Measurements from ENCODE around the gene NOM1. TPM values are rescaled to one million over a fixed set of nuclear protein-coding genes. Genes with fewer than 3 reads are reported as not detected.

The NOM1 gene
- total and polyA plus RNA-seq, 2 donors (not counting 3 experiments of a cell fraction or from before 2014, with no cell fraction given) = 13.7 to 38.6 TPM

DNA sequence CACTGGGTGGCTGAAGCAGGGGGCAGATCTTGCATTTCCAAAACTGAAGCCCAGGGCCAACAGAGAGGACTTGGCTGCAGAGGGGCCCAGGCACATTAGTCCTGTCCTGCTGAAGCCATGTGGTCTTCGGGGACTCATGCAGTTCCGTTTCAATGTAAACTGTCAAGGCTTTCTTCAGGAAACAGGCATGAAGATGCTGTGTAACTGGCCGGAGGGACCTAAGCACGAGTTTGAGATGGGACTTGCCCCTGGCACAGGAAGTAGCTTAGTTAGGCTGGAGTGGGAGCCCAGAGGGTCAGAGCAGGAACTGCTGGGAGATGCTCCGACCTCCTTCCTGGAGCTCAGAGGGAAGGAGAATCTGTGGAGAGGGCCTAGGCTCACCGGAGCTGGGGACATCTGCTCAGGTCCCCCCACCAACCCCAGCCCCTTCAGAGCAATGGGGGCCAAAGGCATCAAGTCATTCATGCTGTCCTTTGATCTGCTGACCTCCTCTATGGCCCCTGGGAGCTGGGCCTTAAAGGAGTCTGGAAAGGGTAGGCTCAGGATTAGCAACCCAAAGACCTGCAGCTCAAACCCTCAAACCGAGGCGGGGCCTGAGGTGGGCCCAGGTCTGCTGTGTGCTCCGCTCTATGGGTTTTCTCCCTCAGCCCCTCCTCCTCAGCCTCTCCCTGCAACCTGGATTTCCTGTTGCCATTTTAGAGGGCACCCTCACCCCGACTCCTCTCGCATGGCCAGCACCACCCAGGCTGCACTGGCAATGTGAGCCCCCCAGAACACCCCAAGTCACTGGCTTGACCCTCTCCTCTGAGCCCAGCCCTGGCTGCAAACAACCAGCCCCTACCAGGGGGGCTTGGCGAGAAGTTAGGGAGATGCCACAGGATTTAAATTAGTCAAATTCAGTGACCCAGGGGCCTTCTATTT lies 65.4 kb downstream of the NOM1 start:
- TF ChIP-seq EZH2 (IDR thresholded peaks at IDR 0.05; ENCODE audit: borderline replicate concordance, low read depth, low read length, severe bottlenecking) (peak; percentile 72), GATA2 (IDR thresholded peaks at IDR 0.05; ENCODE audit: insufficient read depth, insufficient read length, low read depth, low read length) (no peak), POLR2AphosphoS5 (IDR thresholded peaks at IDR 0.05; ENCODE audit: insufficient read depth, low read depth, low read length) (no peak), JUN (IDR thresholded peaks at IDR 0.05; ENCODE audit: borderline replicate concordance, insufficient read depth, insufficient read length, low read depth) (no peak)
- TF ChIP-seq, protein P1, sequence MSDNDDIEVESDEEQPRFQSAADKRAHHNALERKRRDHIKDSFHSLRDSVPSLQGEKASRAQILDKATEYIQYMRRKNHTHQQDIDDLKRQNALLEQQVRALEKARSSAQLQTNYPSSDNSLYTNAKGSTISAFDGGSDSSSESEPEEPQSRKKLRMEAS (IDR thresholded peaks at IDR 0.05; ENCODE audit: insufficient read depth, insufficient read length) = no peak
- FAIRE-seq (no peak), DNase-seq (ENCODE audit: low read depth, low spot score) (no peak)
- H3K9me3 ChIP-seq (replicated peaks; ENCODE audit: control insufficient read depth, insufficient read depth, low read length) = no peaks in the 10 kb centered on the region
- no TSS peak for BruUV-seq (replicated peaks)
- H3K27me3 ChIP-seq (ENCODE audit: control insufficient read depth in 2 of 2, insufficient read depth in 2 of 2, low read length in 2 of 2) = peaks cover 89 to 99% of the 10 kb centered on the region in 2 experiments
- H3K9ac ChIP-seq (replicated peaks; ENCODE audit: extremely low read depth, insufficient read depth, low read length) = no peak overlapping the region
- intact Hi-C loops (cut with micrococcal nuclease) = loop anchor here (5.0 kb wide), 1 partner anchor 122 kb away; the partner anchor contains the start of gene UBE3C
- no peaks in the 10 kb centered on the region for H4K20me1 ChIP-seq (replicated peaks; ENCODE audit: control insufficient read depth, extremely low read depth, insufficient read depth, low read length)
- H2AFZ ChIP-seq (ENCODE audit: low read depth, low read length) = no peak overlapping the region
- H3K36me3 ChIP-seq (ENCODE audit: control insufficient read depth in 2 of 2, extremely low read depth in 1 of 2, insufficient read depth in 2 of 2, low read length in 2 of 2) = no peaks in the 10 kb centered on the region
- CTCF ChIA-PET = no interaction called here
- POLR2A ChIA-PET = no interaction called here
- H3K4me3 ChIP-seq (replicated peaks in 1 of 3; ENCODE audit: insufficient read depth in 1 of 3, low read depth in 1 of 3, low read length in 3 of 3) = no peak overlapping the region
- H3K79me2 ChIP-seq (ENCODE audit: control insufficient read depth, insufficient read depth, low read length) = no peaks in the 10 kb centered on the region
- H3K9me1 ChIP-seq (replicated peaks; ENCODE audit: control insufficient read depth, extremely low read depth, insufficient read depth, low read length) = no peaks in the 10 kb centered on the region
- H3K4me1 ChIP-seq (ENCODE audit: control insufficient read depth, extremely low read depth, insufficient read depth, low read length) = no peaks in the 10 kb centered on the region
- dilution Hi-C loops (cut with MboI; ENCODE audit: extremely low pct_ligation_motif_present, low sequenced_read_pairs) = no loop called here
- H3K27ac ChIP-seq (ENCODE audit: insufficient read depth, low read depth, low read length) = no peak overlapping the region
- no peak overlapping the region for H3K4me2 ChIP-seq (ENCODE audit: insufficient read depth, low read length)

DNA sequence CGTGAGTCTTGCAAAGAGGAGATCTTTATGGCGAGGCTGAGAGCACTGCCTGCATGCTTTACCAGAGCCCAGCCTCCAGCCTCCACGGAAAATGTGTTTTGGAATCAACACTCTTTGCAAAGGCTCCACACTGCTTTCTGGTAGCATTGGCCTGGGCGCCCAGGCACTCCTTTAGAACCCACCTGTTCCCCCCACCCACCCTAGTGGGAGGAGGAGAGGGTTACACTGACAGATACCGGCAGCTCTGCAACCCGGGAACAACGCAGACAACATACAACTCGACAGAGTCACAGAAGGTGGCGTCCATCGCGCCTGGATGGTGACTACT lies 66.5 kb downstream of the NOM1 start:
- Histone ChIP-seq H3K9me3 (replicated peaks; ENCODE audit: control insufficient read depth, insufficient read depth, low read length) (no peaks in the 10 kb centered on the region), H4K20me1 (replicated peaks; ENCODE audit: control insufficient read depth, extremely low read depth, insufficient read depth, low read length) (no peaks in the 10 kb centered on the region), H3K9ac (replicated peaks; ENCODE audit: extremely low read depth, insufficient read depth, low read length) (no peak overlapping the region), H2AFZ (ENCODE audit: low read depth, low read length) (no peak overlapping the region), H3K4me1 (ENCODE audit: control insufficient read depth, extremely low read depth, insufficient read depth, low read length) (no peaks in the 10 kb centered on the region), H3K27me3 (ENCODE audit: control insufficient read depth in 2 of 2, insufficient read depth in 2 of 2, low read length in 2 of 2) (peaks cover 98 to 100% of the 10 kb centered on the region in 2 experiments), H3K36me3 (ENCODE audit: control insufficient read depth in 2 of 2, extremely low read depth in 1 of 2, insufficient read depth in 2 of 2, low read length in 2 of 2) (no peaks in the 10 kb centered on the region), H3K9me1 (replicated peaks; ENCODE audit: control insufficient read depth, extremely low read depth, insufficient read depth, low read length) (no peaks in the 10 kb centered on the region), H3K27ac (ENCODE audit: insufficient read depth, low read depth, low read length) (no peak overlapping the region), H3K4me2 (ENCODE audit: insufficient read depth, low read length) (no peak overlapping the region), H3K79me2 (ENCODE audit: control insufficient read depth, insufficient read depth, low read length) (no peaks in the 10 kb centered on the region), H3K4me3 (replicated peaks in 1 of 3; ENCODE audit: insufficient read depth in 1 of 3, low read depth in 1 of 3, low read length in 3 of 3) (no peak overlapping the region)
- TF ChIP-seq MYC (IDR thresholded peaks at IDR 0.05; ENCODE audit: low read depth, low read length) = no peak
- TF ChIP-seq CTCF (IDR thresholded peaks at IDR 0.05; ENCODE audit: extremely low read depth in 1 of 2, insufficient read depth in 1 of 2, low read depth in 1 of 2, low read length in 2 of 2) = no peak
- no peak for TF ChIP-seq JUN (IDR thresholded peaks at IDR 0.05; ENCODE audit: borderline replicate concordance, insufficient read depth, insufficient read length, low read depth)
- TF ChIP-seq GATA2 (IDR thresholded peaks at IDR 0.05; ENCODE audit: insufficient read depth, insufficient read length, low read depth, low read length) = no peak
- no peak for TF ChIP-seq POLR2AphosphoS5 (IDR thresholded peaks at IDR 0.05; ENCODE audit: insufficient read depth, low read depth, low read length)
- no peak for TF ChIP-seq POLR2A (IDR thresholded peaks at IDR 0.05; ENCODE audit: low read depth, low read length)
- no peak for TF ChIP-seq EZH2 (IDR thresholded peaks at IDR 0.05; ENCODE audit: borderline replicate concordance, low read depth, low read length, severe bottlenecking)
- TF ChIP-seq, protein P1 (IDR thresholded peaks at IDR 0.05; ENCODE audit: insufficient read depth, insufficient read length) = no peak
- no peak for TF ChIP-seq FOS (IDR thresholded peaks at IDR 0.05; ENCODE audit: borderline replicate concordance, insufficient read depth, low read length)
- ChIA-PET POLR2A (no interaction called here), CTCF (no interaction called here)
- no TSS peak for BruUV-seq (replicated peaks)
- intact Hi-C loops (cut with micrococcal nuclease) = loop anchor here (5.0 kb wide), 1 partner anchor 121 kb away; the partner anchor contains the start of gene UBE3C
- dilution Hi-C loops (cut with MboI; ENCODE audit: extremely low pct_ligation_motif_present, low sequenced_read_pairs) = no loop called here
- DNase-seq (ENCODE audit: low read depth, low spot score) (no peak), FAIRE-seq (no peak)

All from endothelial cell of umbilical vein (primary cell).